ENCODE measurements around the gene FBXW7.

FBXW7 gene

GRCh38 chr4:152512483-152512882 lies 23.4 kb downstream of the FBXW7 start:
- DNase-seq (ENCODE audit: extremely low read depth in 1 of 2, low read depth in 1 of 2): no peak

GRCh38 chr4:152510349-152511147 lies 25.3 kb downstream of the FBXW7 start:
- DNase-seq (ENCODE audit: extremely low read depth in 1 of 2, low read depth in 1 of 2): no peak

DNA sequence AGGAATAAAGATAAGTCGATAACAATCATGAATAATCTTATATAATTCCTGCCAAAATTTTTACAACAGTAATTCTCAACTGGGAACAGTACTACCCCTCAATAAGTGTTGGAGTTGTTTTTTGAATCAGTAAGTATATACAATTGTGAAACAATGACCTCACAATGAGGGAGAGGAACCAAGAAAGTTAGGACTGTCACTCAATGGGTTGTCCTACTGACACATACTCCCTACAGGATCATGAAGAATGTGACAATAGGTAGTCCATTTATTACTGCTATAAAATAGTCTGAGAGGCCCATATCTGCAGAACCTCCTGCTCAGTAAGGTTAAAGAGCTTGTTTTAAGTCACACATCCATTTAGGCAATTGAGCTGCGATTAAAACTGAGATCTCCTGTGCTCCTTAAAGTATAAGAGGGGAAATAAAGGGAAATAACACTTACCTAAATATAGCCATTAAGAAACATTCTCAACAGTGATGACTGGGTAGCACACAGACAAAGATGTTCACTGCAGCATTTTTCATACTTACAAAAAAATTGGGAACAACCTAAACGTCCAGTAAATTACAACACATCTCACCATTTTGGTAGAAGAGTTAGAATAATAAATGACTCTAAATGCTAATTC lies 26.2 kb downstream of the FBXW7 start:
- no peak for DNase-seq (ENCODE audit: extremely low read depth in 1 of 2, low read depth in 1 of 2)

- DNase-seq (ENCODE audit: extremely low read depth in 1 of 2, low read depth in 1 of 2): no peak
Observed at GRCh38 chr4:152508818-152509217, 27.1 kb downstream of the FBXW7 start.

DNA sequence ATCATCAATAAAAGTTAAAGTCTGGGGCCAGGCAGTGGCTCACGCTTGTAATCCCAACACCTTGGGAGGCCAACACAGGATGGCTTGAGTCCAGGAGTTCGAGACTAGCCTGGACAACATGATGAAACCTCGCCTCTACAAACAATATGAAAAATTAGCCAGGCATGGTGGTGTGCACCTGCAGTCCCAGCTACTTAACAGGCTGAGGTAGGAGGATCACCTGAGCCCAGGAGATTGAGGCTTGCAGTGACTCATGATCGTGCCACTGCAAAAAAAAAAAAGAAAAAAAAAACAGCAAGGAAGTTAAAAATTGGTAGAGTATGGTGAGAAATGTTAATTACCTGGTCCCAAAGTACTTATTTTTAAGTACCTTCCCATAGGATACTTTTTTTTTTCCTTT lies 27.5 kb downstream of the FBXW7 start:
- no peak for DNase-seq (ENCODE audit: extremely low read depth in 1 of 2, low read depth in 1 of 2)

DNA sequence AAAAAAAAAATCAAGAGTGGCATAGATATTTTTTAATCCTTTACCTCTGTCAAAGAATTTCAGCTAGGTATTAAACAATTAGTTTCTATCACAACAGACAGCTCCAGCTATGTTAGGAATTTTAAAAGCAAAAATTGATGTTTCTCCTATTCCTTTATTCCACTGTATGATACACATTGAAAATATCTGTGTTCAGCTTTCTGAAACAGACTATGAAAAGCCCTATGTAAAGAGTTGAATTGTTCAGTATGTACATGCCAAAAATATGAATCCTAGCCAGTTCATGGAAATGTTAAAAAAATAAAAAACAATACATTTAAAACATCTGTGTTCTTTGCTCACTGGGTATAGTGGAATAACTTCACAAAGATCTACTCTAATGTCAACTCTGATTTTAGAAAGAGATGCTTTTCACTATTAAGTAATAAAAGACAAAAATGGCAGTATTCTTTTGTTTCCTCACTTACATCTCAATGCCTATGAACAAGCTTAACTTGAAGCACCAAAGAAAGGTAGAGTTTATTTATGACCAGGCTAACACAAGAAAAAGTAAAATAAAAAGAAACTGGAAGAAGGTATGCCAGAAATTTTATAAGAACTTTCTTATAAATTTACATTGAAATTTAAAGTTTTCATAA lies 32.1 kb downstream of the FBXW7 start:
- no peak for DNase-seq (ENCODE audit: extremely low read depth in 1 of 2, low read depth in 1 of 2)

DNA sequence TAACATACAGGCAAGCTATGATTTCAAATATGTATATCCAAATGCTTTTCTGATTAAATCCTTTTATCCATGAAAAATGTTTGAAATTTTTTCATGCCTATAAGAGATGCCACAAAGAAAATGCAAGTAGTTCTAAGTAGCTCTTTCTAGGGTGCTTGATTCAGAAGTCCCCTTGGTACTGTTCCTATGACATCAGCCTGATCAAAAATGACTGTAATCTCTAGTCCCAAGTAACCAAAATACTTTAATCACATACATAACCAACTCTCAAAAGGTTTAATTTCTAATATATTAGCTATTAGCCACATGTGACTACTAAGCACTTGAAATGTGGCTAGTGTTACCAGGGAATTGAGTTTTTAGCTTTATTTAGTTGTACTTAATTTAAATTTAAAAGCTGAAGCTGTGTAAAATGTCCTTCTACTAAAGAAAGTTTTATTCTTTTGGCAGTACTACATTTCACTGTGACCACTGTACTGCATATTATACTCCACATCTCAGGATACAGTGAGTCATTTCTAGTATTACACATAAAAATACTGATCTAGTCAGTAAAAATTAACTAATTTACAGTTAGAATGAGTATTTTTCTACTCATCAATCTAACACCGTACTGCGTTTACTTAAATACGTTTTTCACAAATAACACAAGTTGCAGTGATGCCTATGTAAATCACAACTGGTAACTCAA lies 33.9 kb downstream of the FBXW7 start:
- DNase-seq (ENCODE audit: extremely low read depth in 1 of 2, low read depth in 1 of 2): no peak

DNA sequence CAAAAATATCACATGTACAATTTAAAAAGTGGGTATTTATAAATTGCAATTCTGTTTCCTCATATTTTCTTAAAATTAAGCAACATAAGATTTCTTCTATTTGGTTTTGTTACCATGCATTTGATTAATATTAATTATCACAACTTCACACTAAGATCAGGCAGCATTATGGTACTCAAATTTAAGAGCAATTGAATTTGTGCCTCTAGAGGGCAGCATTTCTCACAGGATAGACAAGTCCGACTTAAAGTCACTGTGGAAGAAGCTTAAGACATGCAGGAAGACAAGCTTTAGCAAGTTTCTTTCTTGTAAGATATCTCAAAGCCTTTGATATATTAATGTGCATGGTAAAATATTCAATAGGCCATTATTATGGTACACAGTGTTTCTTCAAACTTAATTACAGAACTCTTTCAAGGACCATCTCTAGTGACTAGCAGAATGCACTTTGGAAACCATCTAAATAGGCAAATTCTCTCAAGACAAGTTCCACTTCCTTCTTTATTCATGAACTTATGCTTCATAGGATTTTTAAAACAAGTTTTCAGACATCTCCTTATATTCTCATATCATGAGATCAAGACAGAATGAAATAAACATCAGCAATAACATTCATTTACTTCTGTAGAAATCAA lies 35.0 kb downstream of the FBXW7 start:
- peak in 1 of 2 donors; percentile 28 for DNase-seq (ENCODE audit: extremely low read depth in 1 of 2, low read depth in 1 of 2)

GRCh38 chr4:152500275-152500674 lies 35.6 kb downstream of the FBXW7 start:
- no peak for DNase-seq (ENCODE audit: extremely low read depth in 1 of 2, low read depth in 1 of 2)

DNA sequence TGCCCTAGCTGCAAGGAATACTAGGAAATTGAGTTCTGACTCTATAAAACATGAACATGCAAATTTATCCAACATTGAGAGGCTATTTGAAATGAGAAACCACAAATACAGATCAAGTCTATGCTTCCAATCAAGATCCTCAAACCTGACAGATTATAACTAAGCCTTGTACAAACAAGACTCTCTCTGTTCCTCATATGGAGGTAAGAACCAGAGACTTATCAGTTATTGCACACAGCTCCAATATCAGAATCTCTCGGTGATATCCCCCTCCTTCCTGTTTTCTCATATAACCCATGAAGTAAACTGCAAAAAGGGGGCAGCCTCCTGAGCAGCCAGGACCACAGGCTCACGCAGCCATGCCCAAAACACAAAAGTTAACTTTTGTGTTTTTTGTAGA lies 36.5 kb downstream of the FBXW7 start:
- no peak for DNase-seq (ENCODE audit: extremely low read depth in 1 of 2, low read depth in 1 of 2)

DNA sequence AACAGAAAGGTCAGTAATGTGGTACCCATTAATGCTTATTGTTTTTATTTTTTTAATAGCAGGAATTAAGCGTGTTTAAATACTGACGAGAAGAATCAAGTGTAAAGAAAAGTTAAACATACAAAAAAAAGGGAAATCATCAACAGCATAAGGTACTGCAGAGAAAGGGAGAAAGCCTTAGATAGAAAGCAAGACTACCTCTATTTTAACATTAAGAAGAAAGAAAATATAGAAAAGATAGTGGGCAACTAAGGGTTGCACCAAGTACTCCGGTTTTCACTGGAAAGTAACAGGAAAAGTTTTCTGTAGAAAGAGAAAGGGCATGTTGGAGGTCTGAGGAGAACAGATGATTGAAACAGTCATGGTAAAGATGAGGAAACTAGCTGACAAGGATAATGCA lies 41.9 kb downstream of the FBXW7 start:
- DNase-seq (ENCODE audit: extremely low read depth in 1 of 2, low read depth in 1 of 2): no peak

- no peak for DNase-seq (ENCODE audit: extremely low read depth in 1 of 2, low read depth in 1 of 2)
Observed at GRCh38 chr4:152488246-152488645, 47.6 kb downstream of the FBXW7 start.

GRCh38 chr4:152486429-152487389 lies 49.2 kb downstream of the FBXW7 start:
- DNase-seq (ENCODE audit: extremely low read depth in 1 of 2, low read depth in 1 of 2): no peak

DNA sequence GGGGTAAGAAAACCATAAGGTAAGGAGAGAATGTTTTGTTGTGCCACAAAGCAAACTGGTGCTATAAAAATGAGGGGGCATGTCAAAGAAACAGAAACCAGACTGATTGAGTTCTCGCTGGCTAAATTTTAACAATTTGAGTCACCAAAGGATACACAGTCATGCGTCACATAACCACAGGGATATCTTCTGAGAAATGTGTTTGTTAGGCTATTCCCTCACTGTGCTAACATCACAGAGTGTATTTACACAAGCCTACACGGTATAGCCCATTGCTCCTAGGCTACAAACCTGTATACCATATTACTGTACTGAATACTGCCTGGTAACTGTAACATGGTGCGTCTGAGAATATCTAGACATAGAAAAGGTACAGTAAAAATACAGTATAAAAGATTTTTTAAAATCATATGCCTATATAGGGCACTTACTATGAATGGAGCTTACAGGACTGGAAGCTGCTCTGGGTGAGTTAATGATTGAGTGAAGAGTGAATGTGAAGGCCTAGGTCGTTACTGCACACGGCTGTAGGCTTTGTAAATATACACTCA lies 50.1 kb downstream of the FBXW7 start:
- DNase-seq (ENCODE audit: extremely low read depth in 1 of 2, low read depth in 1 of 2): no peak

GRCh38 chr4:152482211-152482610 lies 53.7 kb downstream of the FBXW7 start:
- DNase-seq (ENCODE audit: extremely low read depth in 1 of 2, low read depth in 1 of 2): no peak

DNA sequence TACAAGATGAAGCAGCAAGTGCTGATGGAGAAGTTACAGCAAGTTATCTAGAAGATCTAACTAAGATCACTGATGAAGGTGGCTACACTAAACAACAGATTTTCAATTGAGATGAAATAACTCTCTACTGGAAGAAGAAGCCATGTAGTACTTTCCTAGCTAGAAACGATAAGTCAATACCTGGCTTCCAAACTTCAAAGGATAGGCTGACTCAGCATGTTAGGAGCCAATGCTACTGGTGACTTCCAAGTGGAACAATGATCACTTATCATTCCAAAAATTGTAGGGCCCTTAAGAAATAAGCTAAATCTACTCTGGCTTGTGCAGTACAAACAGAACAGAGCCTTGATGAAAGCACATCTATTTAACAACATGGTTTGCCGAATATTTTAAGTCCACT lies 55.0 kb downstream of the FBXW7 start:
- no peak for DNase-seq (ENCODE audit: extremely low read depth in 1 of 2, low read depth in 1 of 2)

DNA sequence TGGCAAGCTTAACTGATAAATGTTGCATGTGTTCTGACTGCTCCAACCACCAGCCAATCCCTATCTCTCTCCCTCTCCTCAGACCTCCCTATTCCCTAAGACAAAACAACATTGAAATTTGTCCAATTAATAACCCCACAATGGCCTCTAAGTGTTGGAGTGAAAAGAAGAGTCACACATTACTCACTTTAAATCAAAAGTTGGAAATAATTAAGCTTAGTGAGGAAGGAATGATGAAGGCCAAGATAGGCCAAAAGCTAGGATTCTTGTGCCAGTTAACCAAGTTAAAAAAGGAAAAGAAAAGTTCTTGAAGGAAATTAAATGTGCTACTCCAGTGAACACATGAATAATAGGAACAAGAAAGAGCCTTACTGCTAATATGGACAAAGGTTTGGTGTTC lies 55.6 kb downstream of the FBXW7 start:
- no peak for DNase-seq (ENCODE audit: extremely low read depth in 1 of 2, low read depth in 1 of 2)

DNA sequence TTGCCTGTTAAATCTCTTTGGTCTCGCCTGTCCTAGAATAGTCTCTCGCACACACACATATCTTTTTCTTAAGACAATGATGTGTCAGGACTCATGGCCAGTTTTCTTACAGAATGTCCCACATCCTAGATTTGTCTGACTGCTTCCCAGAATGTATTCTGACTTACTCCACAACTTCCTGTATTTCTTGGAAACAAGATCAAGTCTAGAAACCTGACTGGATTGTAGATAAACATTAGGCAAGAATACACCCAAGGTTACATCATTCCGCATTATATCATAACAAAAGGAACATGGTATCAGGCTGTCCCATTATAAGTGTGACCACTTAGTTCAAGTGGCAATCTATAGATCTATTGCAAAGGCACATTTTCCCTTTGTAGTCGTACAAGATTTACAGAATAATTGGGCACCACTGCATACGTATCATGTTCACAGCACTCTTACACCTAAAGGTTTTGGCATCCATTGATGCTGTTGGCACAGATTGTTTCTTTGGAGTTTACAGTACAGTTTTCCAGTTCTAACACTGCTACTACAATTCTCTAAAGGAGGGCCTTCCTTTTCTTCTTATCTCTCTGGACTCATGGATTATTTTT lies 56.4 kb downstream of the FBXW7 start:
- DNase-seq (ENCODE audit: extremely low read depth in 1 of 2, low read depth in 1 of 2): no peak

Measured in stimulated activated CD8-positive, alpha-beta memory T cell treated with anti-CD3 and anti-CD28 coated beads, Interleukin-7, amount 100 ng/mL, for 48 hours (primary cell).